Thoracic aorta (tissue), 2 donors: ENCODE measurements around the gene GABRB3. TPM values are rescaled to one million over a fixed set of nuclear protein-coding genes. Genes with fewer than 3 reads are reported as not detected.

ENCODE experiments used
- ATAC-seq: fragments of 150-250 bp; one replicate; pipeline ENCODE4 v1.8.0; 2017; ENCODE audit warnings: low read depth; ENCODE audit not compliant: insufficient number of reproducible peaks, low FRiP score
- DNase-seq: peaks from one replicate; pipeline ENCODE4 v3.0.0-alpha.2; 2020; ENCODE audit warnings: low spot score
- H3K27ac ChIP-seq, 2 donors: fragments of 200-600 bp; sonication (generic); 1 replicate in 1 of 2; 2 replicates in 1 of 2; pipeline ENCODE4 v1.5.1; 2016; ENCODE audit warnings: mild to moderate bottlenecking in 2 of 2, moderate library complexity in 2 of 2
- H3K27me3 ChIP-seq: fragments of 200-600 bp; sonication (generic); replicated peaks from 2 replicates; pipeline ENCODE4 v1.6.0; 2016; ENCODE audit warnings: mild to moderate bottlenecking; ENCODE audit not compliant: insufficient read depth
- H3K36me3 ChIP-seq: fragments of 200-600 bp; sonication (generic); one replicate; pipeline ENCODE4 v1.5.1; 2016
- H3K4me1 ChIP-seq, 2 donors: fragments of 200-600 bp; sonication (generic); 1 replicate in 1 of 2; 2 replicates in 1 of 2; pipeline versions ENCODE4 v1.5.1 to v1.6.0; 2016; ENCODE audit warnings: low read depth in 2 of 2, mild to moderate bottlenecking in 1 of 2; ENCODE audit not compliant: control insufficient read depth in 1 of 2
- H3K4me3 ChIP-seq: fragments of 200-600 bp; sonication (generic); 2 replicates; pipeline ENCODE4 v1.5.1; 2016; ENCODE audit warnings: mild to moderate bottlenecking
- H3K9me3 ChIP-seq: fragments of 200-600 bp; sonication (generic); 2 replicates; pipeline ENCODE4 v1.5.1; 2016
- total RNA-seq, 2 donors: library from RNA; depleted of rRNA; stranded (reverse); fragments of >200 nt; gene quantifications; one replicate each; pipeline versions ENCODE4 v1.1.0 to v1.2.3, GENCODE V29; 2016
- TF ChIP-seq, protein P1 (sequence below): fragments of 200-600 bp; sonication (generic); IDR thresholded peaks from one replicate; pipeline ENCODE4 v1.5.1; 2019; ENCODE audit warnings: antibody characterized with exemption

Gene GABRB3
- total RNA-seq, 2 donors from 2014 or later: 0.54 to 2.0 TPM

DNA sequence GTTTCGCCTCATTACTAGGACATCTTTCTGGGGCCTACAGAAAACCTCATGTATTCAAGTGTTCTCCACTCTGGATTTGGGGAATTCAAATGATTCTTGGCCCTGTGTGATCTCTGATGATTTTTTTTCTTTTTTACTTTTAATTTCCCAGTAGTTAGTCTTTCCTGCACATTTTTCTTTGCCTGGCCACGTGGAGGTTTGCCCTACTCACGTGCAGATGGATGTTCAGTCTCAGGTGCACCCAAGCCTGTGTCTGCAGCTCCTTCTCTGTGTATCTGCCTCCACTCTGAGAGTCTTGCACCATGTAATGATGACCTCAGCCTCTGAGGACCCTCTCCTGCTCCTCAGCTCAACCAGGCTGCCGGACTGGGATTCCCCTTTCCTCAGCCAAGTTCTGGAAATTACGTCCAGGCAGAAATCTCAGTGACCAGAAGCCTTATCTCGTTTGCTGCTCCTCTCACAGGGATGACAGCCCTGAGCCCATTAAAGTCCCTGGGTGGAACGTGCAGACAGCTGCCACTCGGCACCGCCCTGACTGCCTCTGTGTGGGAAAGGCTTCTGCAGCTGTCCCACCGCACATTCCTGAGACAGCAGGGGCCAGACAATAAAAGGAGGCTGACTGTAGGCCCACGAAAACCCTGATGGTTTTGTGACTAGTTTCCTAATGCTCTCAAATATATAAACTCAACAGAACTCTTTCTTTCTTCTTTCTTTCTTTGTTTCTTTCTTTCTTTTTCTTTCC, 31.4 kb upstream of the GABRB3 start:
- no peaks in the 10 kb centered on the region for H3K36me3 ChIP-seq
- TF ChIP-seq, protein P1, sequence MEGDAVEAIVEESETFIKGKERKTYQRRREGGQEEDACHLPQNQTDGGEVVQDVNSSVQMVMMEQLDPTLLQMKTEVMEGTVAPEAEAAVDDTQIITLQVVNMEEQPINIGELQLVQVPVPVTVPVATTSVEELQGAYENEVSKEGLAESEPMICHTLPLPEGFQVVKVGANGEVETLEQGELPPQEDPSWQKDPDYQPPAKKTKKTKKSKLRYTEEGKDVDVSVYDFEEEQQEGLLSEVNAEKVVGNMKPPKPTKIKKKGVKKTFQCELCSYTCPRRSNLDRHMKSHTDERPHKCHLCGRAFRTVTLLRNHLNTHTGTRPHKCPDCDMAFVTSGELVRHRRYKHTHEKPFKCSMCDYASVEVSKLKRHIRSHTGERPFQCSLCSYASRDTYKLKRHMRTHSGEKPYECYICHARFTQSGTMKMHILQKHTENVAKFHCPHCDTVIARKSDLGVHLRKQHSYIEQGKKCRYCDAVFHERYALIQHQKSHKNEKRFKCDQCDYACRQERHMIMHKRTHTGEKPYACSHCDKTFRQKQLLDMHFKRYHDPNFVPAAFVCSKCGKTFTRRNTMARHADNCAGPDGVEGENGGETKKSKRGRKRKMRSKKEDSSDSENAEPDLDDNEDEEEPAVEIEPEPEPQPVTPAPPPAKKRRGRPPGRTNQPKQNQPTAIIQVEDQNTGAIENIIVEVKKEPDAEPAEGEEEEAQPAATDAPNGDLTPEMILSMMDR: no peak
- ATAC-seq (no peak), DNase-seq (no peak)
- no peak overlapping the region for H3K27ac ChIP-seq
- H3K4me3 ChIP-seq: no peak overlapping the region
- no peaks in the 10 kb centered on the region for H3K9me3 ChIP-seq
- no peaks in the 10 kb centered on the region for H3K4me1 ChIP-seq
- no peaks in the 10 kb centered on the region for H3K27me3 ChIP-seq

DNA sequence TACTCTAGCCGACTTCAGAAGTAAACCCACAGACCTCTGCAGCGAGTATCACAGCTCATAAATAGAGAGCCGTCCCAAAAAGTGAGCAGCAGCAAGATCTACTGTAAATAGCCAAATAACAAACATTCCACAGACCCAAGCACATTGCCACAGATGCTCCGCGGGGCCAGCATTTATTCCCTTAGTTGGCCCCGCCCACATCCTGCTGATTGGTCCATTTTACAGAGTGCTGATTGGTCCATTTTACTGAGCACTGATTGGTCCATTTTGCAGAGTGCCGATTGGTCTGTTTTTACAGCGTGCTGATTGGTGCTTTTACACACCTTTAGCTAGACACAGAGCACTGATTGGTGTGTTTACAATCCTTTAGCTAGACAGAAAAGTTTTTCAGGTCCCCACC, 17.3 kb upstream of the GABRB3 start:
- TF ChIP-seq, protein P1: no peak
- H3K4me3 ChIP-seq: no peak overlapping the region
- H3K36me3 ChIP-seq: no peaks in the 10 kb centered on the region
- H3K27ac ChIP-seq: no peak overlapping the region
- H3K4me1 ChIP-seq: no peaks in the 10 kb centered on the region
- no peak for DNase-seq
- no peaks in the 10 kb centered on the region for H3K9me3 ChIP-seq
- no peak for ATAC-seq
- H3K27me3 ChIP-seq: no peaks in the 10 kb centered on the region

- Histone ChIP-seq H3K36me3 (no peaks in the 10 kb centered on the region), H3K27ac (no peak overlapping the region), H3K4me1 (no peaks in the 10 kb centered on the region), H3K9me3 (no peaks in the 10 kb centered on the region), H3K4me3 (no peak overlapping the region), H3K27me3 (no peaks in the 10 kb centered on the region)
- TF ChIP-seq, protein P1: no peak
- ATAC-seq: no peak
- no peak for DNase-seq
These were observed 8.9 kb upstream of the GABRB3 start for GRCh38 chr15:26781816-26782215.

DNA sequence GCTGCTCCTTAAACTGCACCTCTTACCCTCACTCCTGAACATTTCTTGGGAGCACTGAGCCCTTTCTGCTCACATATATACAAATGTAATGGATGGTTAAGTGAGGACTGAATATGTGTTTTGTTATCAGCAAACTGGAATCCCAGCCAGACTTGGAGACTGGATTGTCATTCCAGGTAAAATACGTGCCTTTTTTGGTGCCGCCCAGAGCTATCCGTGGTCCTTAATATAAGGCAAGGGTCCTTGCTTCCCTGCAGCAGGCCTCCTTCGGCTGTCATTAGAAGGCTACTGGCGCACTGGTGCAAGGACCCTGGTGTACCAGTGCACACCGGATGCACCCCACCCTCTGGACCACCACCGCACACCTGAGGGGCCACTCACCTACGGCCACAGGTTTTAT, 1.1 kb upstream of the GABRB3 start:
- Histone ChIP-seq H3K9me3 (no peaks in the 10 kb centered on the region), H3K36me3 (no peaks in the 10 kb centered on the region), H3K27me3 (no peaks in the 10 kb centered on the region), H3K27ac (no peak overlapping the region), H3K4me1 (peaks cover 7 to 14% of the 10 kb centered on the region in 2 donors), H3K4me3 (no peak overlapping the region)
- TF ChIP-seq, protein P1: no peak
- no peak for DNase-seq
- ATAC-seq: no peak

DNA sequence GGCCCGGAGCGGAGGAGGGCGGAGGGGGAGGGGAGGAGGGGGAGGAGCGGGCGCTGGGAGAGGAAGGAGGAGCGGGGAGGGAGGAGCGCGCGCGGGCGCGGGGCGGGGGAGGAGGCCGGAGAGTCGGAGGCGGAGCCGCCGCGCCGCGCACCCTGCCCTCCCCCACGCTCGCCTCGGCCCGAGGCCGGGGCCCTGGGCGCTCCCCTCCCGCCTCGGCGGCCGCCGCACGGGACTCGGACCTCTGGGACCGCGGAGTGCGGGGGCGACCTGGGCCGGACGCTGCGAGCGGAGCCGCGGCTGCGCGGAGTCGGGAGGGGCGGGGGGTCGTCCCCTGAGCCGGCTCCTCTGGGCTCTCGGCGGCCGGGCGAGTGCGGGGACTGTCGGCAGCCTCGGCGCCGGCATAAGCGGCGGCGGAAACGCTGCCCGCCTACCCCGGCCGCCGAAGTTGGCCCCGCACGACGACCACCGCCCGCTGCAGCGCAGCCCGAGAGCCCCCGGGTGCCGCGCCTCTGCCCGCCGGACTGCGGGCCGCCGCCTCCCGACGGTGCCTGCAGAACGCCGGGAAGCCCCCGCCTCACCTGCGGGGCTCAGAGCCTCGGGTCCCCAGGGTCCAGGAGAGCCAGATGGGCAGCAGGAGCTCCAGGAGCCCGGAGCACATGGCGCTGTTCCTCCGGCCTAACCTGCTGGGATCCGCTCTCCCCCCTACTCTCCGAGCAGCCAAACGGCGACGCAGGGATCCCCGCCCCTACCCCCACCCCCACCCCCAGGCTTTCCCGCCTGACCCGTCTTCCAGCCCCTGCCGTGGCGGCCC, 406 bp upstream of the GABRB3 start:
- Histone ChIP-seq H3K4me1 (peaks cover 7 to 14% of the 10 kb centered on the region in 2 donors), H3K9me3 (no peaks in the 10 kb centered on the region), H3K36me3 (no peaks in the 10 kb centered on the region), H3K27ac (no peak overlapping the region), H3K27me3 (no peaks in the 10 kb centered on the region), H3K4me3 (peak overlapping the region; percentile 60)
- ATAC-seq (no peak), DNase-seq (no peak)
- TF ChIP-seq, protein P1: no peak
